ENCODE data around the gene JAK1. TPM values are rescaled to one million over a fixed set of nuclear protein-coding genes. Genes with fewer than 3 reads are reported as not detected.
A peak's percentile ranks its signal among the peaks of the same experiment; 100 is the strongest.

The JAK1 gene
- total and polyA plus RNA-seq, 11 donors: 20.5 to 189 (median 94.8) TPM

DNA sequence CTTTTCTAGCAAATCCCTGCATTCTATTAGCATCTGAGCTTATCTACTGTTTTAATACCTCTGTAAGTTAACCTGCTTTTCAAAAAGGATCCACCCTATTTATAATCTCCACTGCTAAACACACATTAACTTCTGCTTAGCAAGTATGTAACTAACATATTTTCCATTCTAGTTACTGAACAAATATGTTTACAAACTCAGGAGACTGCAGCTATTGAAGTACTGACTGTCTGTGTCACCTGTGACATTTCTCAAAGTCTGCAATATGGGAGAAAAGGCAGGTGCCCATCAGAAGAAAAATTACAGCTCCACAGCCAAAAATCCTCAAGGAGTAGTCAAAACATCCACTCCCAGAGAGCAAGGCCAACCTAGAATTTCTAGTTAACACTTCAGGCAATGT is 88.3 kb downstream of the JAK1 start:
- Histone ChIP-seq H3K27ac (no peak overlapping the region), H3K36me3 (peaks cover 2 to 83% (median 66%) of the 10 kb centered on the region in 9 donors), H3K4me1 (peaks cover 0 to 48% (median 13%) of the 10 kb centered on the region in 12 donors), H3K9me3 (no peaks in the 10 kb centered on the region), H3K27me3 (no peaks in the 10 kb centered on the region), H3K4me3 (no peak overlapping the region)
- TF ChIP-seq, protein P1, sequence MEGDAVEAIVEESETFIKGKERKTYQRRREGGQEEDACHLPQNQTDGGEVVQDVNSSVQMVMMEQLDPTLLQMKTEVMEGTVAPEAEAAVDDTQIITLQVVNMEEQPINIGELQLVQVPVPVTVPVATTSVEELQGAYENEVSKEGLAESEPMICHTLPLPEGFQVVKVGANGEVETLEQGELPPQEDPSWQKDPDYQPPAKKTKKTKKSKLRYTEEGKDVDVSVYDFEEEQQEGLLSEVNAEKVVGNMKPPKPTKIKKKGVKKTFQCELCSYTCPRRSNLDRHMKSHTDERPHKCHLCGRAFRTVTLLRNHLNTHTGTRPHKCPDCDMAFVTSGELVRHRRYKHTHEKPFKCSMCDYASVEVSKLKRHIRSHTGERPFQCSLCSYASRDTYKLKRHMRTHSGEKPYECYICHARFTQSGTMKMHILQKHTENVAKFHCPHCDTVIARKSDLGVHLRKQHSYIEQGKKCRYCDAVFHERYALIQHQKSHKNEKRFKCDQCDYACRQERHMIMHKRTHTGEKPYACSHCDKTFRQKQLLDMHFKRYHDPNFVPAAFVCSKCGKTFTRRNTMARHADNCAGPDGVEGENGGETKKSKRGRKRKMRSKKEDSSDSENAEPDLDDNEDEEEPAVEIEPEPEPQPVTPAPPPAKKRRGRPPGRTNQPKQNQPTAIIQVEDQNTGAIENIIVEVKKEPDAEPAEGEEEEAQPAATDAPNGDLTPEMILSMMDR (IDR thresholded peaks at IDR 0.05): no peak
- TF ChIP-seq POLR2A (IDR thresholded peaks at IDR 0.05): no peak
- no peak for DNase-seq
- intact Hi-C loops (cut with DNase I): loop anchor here in 3 of 10 donors (5.0 to 10.0 kb wide), 2 partner anchors 89 to 327 kb away; partner anchors contain the start of gene JAK1 (in 2 of the 3)
- ATAC-seq: no peak

DNA sequence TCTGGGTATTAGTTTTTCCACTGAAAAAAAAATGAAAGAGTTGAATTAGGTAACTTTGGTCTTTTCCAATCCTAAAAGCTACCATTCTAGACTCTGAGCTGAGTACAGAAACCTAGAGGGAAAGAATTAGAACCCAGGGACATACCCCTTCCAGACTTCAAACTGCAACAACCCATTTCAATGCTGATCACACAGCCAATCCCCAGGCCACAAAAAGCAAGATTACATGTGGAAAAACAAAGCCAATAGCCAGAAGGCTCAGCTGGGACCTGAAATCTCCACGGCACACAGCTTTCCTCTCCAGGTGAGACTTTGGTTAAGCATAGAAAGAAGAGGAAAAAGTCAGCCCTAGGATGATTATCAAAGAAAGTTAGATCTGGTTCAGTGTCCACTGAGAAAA is 88.8 kb downstream of the JAK1 start:
- intact Hi-C loops (cut with DNase I): loop anchor here in 3 of 10 donors (2.0 to 10.0 kb wide), 3 partner anchors 87 to 327 kb away; partner anchors contain the start of gene JAK1 (in 2 of the 3)
- ATAC-seq (no peak), DNase-seq (no peak)
- Histone ChIP-seq H3K27ac (peak overlapping the region in 1 of 12 donors; percentile 21), H3K4me3 (no peak overlapping the region), H3K27me3 (no peaks in the 10 kb centered on the region), H3K9me3 (no peaks in the 10 kb centered on the region), H3K36me3 (peaks cover 2 to 83% (median 66%) of the 10 kb centered on the region in 9 donors), H3K4me1 (peaks cover 0 to 48% (median 13%) of the 10 kb centered on the region in 12 donors)
- 93 to 97% (median 96%) methylated on average over 1 of the region's 1 CpG for WGBS, 4 donors
- no peak for TF ChIP-seq POLR2A (IDR thresholded peaks at IDR 0.05)
- TF ChIP-seq, protein P1 (IDR thresholded peaks at IDR 0.05): no peak

DNA sequence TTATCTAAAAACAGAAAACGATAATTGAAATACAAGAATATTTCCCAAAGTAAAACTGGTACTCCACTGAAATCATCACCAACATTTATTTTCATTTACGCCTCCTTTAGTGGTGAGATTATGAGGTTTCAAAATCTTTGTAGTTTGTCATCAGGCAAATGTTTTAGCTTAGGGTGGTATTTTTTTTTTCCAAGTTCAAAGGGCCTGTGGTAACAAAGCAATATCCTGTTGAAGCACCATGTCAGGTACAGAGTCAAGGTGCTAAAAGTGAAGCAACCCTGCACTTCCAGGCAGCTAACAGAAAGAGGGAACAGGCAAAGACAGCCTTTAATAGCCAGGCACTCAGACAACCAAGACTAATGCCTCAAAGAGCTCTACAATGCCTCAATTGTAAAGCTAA is 89.2 kb downstream of the JAK1 start:
- Histone ChIP-seq H3K27me3 (no peaks in the 10 kb centered on the region), H3K36me3 (peaks cover 2 to 83% (median 68%) of the 10 kb centered on the region in 9 donors), H3K9me3 (no peaks in the 10 kb centered on the region), H3K4me3 (no peak overlapping the region), H3K27ac (peak overlapping the region in 1 of 12 donors; percentile 21), H3K4me1 (peaks cover 0 to 45% (median 13%) of the 10 kb centered on the region in 12 donors)
- 87 to 95% (median 92%) methylated on average over 2 of the region's 2 CpGs for WGBS, 4 donors
- DNase-seq (no peak), ATAC-seq (no peak)
- TF ChIP-seq, protein P1 (IDR thresholded peaks at IDR 0.05): no peak
- no peak for TF ChIP-seq POLR2A (IDR thresholded peaks at IDR 0.05)
- intact Hi-C loops (cut with DNase I): loop anchor here in 3 of 10 donors (2.0 to 10.0 kb wide), 3 partner anchors 88 to 328 kb away; partner anchors contain the start of gene JAK1 (in 2 of the 3)

DNA sequence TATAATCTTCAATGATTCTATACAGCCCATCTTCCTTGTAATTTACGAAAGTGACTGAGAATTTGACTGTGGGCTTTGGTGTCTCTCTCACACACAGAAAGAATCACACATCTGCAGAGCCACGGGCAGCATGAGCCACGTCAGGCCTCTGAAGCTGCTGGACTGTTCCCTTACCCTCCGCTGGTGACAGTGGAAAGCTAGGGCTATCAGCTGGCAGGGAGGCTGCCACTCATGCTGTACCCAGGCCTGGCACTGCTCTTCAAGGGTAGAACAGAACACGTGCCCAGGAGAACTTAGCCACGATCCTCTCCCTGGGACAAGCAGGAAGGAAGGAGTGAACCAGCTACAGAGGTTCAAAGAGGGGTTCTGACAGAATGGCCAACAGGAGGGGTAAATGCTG is 90.7 kb downstream of the JAK1 start:
- H3K27me3 ChIP-seq: no peaks in the 10 kb centered on the region
- H3K9me3 ChIP-seq: no peaks in the 10 kb centered on the region
- H3K4me1 ChIP-seq: peaks cover 0 to 35% (median 13%) of the 10 kb centered on the region in 12 donors
- intact Hi-C loops (cut with DNase I): loop anchor here in 3 of 10 donors (2.0 to 10.0 kb wide), 3 partner anchors 89 to 329 kb away; partner anchors contain the start of gene JAK1 (in 2 of the 3)
- DNase-seq (peak; percentile 52 to 80 (median 72)), ATAC-seq (peak; percentile 95 to 98 (median 96))
- H3K27ac ChIP-seq: peak overlapping the region in 10 of 12 donors; percentile 6 to 76 (median 15)
- WGBS, 4 donors: 56 to 72% (median 64%) methylated on average over 6 of the region's 6 CpGs
- H3K4me3 ChIP-seq: no peak overlapping the region
- TF ChIP-seq, protein P1 (IDR thresholded peaks at IDR 0.05): no peak
- no peak for TF ChIP-seq POLR2A (IDR thresholded peaks at IDR 0.05)
- H3K36me3 ChIP-seq: peaks cover 2 to 87% (median 73%) of the 10 kb centered on the region in 9 donors
